Measurements from ENCODE around the gene LYPD6B. TPM values are rescaled to one million over a fixed set of nuclear protein-coding genes. Genes with fewer than 3 reads are reported as not detected.

LYPD6B gene
- total and polyA plus RNA-seq, 2 donors (not counting 1 experiment from before 2014, with no cell fraction given), result 1.5 to 2.7 TPM

- Histone ChIP-seq H3K4me2 (replicated peaks; ENCODE audit: low read depth, low read length, poor library complexity, severe bottlenecking) (no peak overlapping the region), H3K79me2 (ENCODE audit: control insufficient read depth, insufficient read depth, low read length) (no peaks in the 10 kb centered on the region), H4K20me1 (ENCODE audit: control insufficient read depth, insufficient read depth, low read length, poor library complexity, severe bottlenecking) (no peaks in the 10 kb centered on the region), H2AFZ (ENCODE audit: insufficient read depth, low read depth, low read length, poor library complexity, severe bottlenecking) (no peak overlapping the region), H3K4me3 (ENCODE audit: control extremely low read depth in 1 of 5, extremely low read depth in 1 of 5, insufficient read depth in 1 of 5, low read depth in 2 of 5, low read length in 4 of 5) (no peak overlapping the region), H3K27ac (ENCODE audit: low read length in 2 of 2) (no peak overlapping the region), H3K9ac (ENCODE audit: low read length) (no peak overlapping the region), H3K27me3 (replicated peaks in 1 of 4; ENCODE audit: control extremely low read depth in 1 of 4, control insufficient read depth in 3 of 4, insufficient read depth in 4 of 4, low read length in 3 of 4) (no peaks in the 10 kb centered on the region), H3K36me3 (replicated peaks in 1 of 2; ENCODE audit: control extremely low read depth in 1 of 2, control insufficient read depth in 1 of 2, extremely low read depth in 1 of 2, insufficient read depth in 2 of 2, low read length in 1 of 2) (no peaks in the 10 kb centered on the region), H3K9me3 (ENCODE audit: control extremely low read depth in 1 of 3, control insufficient read depth in 2 of 3, insufficient read depth in 1 of 3, low read length in 2 of 3) (no peaks in the 10 kb centered on the region), H3K4me1 (ENCODE audit: control insufficient read depth in 2 of 2, insufficient read depth in 2 of 2, low read length in 2 of 2) (no peaks in the 10 kb centered on the region)
- TF ChIP-seq EZH2 (IDR thresholded peaks at IDR 0.05; ENCODE audit: borderline replicate concordance, insufficient read depth, low read depth, low read length, poor library complexity, severe bottlenecking) (no peak), CTCF (IDR thresholded peaks at IDR 0.05) (no peak)
- intact Hi-C loops (cut with micrococcal nuclease), result no loop called here
- Mint-ChIP-seq H3K27ac (no peak overlapping the region), H3K27me3 (no peaks in the 10 kb centered on the region), H3K4me1 (no peaks in the 10 kb centered on the region), H3K9me3 (ENCODE audit: insufficient read depth) (no peaks in the 10 kb centered on the region), H3K4me3 (no peak overlapping the region)
- ChIA-PET CTCF (no interaction called here), POLR2A (no interaction called here)
- no peak for DNase-seq
- no peak for ATAC-seq (ENCODE audit: low read depth)
These were observed 161.6 kb downstream of the LYPD6B start for GRCh38 chr2:149200109-149200520.

GRCh38 chr2:149204686-149205085 is 166.2 kb downstream of the LYPD6B start:
- ChIA-PET POLR2A (no interaction called here), CTCF (no interaction called here)
- Histone ChIP-seq H3K9me3 (ENCODE audit: control extremely low read depth in 1 of 3, control insufficient read depth in 2 of 3, insufficient read depth in 1 of 3, low read length in 2 of 3) (no peaks in the 10 kb centered on the region), H3K4me1 (ENCODE audit: control insufficient read depth in 2 of 2, insufficient read depth in 2 of 2, low read length in 2 of 2) (no peaks in the 10 kb centered on the region), H2AFZ (ENCODE audit: insufficient read depth, low read depth, low read length, poor library complexity, severe bottlenecking) (no peak overlapping the region), H3K4me3 (ENCODE audit: control extremely low read depth in 1 of 5, extremely low read depth in 1 of 5, insufficient read depth in 1 of 5, low read depth in 2 of 5, low read length in 4 of 5) (no peak overlapping the region), H4K20me1 (ENCODE audit: control insufficient read depth, insufficient read depth, low read length, poor library complexity, severe bottlenecking) (no peaks in the 10 kb centered on the region), H3K9ac (ENCODE audit: low read length) (no peak overlapping the region), H3K27me3 (replicated peaks in 1 of 4; ENCODE audit: control extremely low read depth in 1 of 4, control insufficient read depth in 3 of 4, insufficient read depth in 4 of 4, low read length in 3 of 4) (no peaks in the 10 kb centered on the region), H3K4me2 (replicated peaks; ENCODE audit: low read depth, low read length, poor library complexity, severe bottlenecking) (no peak overlapping the region), H3K79me2 (ENCODE audit: control insufficient read depth, insufficient read depth, low read length) (no peaks in the 10 kb centered on the region), H3K36me3 (replicated peaks in 1 of 2; ENCODE audit: control extremely low read depth in 1 of 2, control insufficient read depth in 1 of 2, extremely low read depth in 1 of 2, insufficient read depth in 2 of 2, low read length in 1 of 2) (no peaks in the 10 kb centered on the region), H3K27ac (ENCODE audit: low read length in 2 of 2) (no peak overlapping the region)
- DNase-seq, result no peak
- peaks cover 4% of the 10 kb centered on the region for H3K27me3 Mint-ChIP-seq
- no peak for TF ChIP-seq CTCF (IDR thresholded peaks at IDR 0.05)
- TF ChIP-seq EZH2 (IDR thresholded peaks at IDR 0.05; ENCODE audit: borderline replicate concordance, insufficient read depth, low read depth, low read length, poor library complexity, severe bottlenecking), result no peak
- ATAC-seq (ENCODE audit: low read depth), result no peak
- H3K4me1 Mint-ChIP-seq, result no peaks in the 10 kb centered on the region
- WGBS (ENCODE audit: insufficient coverage), result 83% methylated on average over 2 of the region's 4 CpGs
- H3K9me3 Mint-ChIP-seq (ENCODE audit: insufficient read depth), result no peaks in the 10 kb centered on the region
- intact Hi-C loops (cut with micrococcal nuclease), result no loop called here
- H3K27ac Mint-ChIP-seq, result no peak overlapping the region
- H3K4me3 Mint-ChIP-seq, result no peak overlapping the region

Data from B cell (primary cell).